GM19395 (cell line): ENCODE measurements around the gene CENPX.

Experiments
- ATAC-seq: cut with Tn5 transposase; IDR thresholded peaks from one replicate; pipeline ENCODE4 v1.9.1; 2021; ENCODE audit warnings: mild to moderate bottlenecking, moderate library complexity; ENCODE audit not compliant: unreplicated experiment

CENPX gene

GRCh38 chr17:82055023-82055964, 32.6 kb upstream of the CENPX start:
- no peak for ATAC-seq

DNA sequence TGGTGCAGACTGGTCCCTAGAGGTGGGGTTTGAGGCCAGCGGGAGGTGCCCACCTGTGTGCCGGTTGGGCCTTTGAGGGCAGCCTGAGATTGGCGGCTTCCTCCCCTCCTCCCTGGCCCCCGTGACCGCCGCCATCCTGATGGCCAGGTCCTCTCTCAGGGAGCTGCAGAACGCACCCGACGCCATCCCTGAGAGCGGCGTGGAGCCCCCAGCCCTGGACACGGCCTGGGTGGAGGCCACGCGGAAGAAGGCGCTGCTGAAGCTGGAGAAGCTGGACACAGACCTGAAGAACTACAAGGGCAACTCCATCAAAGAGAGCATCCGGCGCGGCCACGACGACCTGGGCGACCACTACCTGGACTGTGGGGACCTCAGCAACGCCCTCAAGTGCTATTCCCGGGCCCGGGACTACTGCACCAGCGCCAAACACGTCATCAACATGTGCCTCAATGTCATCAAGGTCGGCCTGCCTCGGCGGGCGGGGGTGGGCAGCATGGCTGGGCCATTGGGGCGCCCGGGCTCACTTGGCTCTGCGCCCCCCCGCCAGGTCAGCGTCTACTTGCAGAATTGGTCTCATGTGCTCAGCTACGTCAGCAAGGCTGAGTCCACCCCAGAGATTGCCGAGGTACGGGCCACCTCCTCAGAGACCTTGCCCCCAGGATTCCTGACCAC, 31.8 kb upstream of the CENPX start:
- ATAC-seq = no peak

GRCh38 chr17:82053556-82054263, 31.0 kb upstream of the CENPX start:
- ATAC-seq = no peak

GRCh38 chr17:82053130-82053529, 30.5 kb upstream of the CENPX start:
- ATAC-seq = no peak

DNA sequence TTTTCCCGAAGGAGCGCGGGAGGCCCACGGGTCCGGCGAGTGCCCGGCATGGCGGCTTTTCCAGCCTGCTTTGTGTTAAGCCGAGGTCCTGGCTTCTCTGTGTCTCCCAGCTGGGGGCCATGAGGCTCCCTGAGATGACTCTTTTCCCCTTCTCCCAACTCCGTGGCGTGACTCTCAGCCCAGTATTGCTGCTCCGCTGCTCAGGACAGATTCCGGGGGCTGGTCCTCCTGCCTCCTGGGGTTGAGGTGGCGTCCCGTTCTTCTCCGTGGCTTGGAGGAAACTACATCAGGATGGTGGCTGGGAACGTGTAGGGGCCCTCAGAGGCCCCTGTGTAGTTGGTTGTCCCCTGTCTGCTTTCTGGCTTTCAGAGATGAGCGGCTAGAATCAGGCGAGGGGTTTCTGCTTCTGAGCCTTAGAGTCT, 30.0 kb upstream of the CENPX start:
- no peak for ATAC-seq

DNA sequence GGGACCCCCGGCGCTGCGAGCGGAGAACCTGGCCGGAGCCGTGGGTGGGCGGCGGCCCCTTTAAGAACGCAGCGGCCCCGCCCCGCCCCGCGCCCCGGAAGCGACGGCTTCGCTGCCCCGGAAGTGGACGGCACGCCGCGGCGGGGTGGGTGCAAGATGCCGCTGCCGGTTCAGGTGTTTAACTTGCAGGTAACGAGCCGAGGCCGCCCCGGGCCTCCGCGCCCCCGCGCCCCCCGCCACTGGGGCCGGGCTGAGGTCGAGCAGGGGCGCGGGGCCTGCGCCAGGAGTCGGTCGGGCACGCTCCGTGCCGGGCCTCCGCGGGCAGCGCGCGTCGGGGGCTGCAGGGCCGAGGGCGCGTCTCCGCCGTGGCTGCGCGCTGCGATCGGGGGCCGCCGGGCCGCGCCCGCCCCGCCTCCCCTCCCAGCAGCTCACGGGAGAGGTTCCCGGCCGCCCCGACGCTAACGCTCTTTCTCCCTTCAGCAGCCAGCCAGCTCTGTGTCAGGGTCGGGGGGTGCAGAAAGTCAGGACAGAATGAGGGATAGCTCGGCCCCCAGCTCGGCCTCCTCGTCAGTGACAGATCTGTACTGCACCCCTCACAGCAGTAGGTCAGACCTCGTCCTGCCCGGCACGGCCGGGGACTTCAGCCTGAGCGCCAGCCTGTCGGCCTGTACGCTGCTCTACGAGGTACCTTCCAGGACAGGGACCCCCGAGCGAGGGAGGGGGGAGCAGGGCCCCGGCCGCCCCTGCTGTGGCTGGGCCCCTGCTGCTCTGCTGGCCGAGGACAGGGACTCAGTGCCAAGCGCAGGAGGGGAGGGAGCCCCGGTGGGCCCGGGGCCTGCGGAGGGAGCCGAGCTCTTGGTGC, 29.3 kb upstream of the CENPX start, which contains the start of the genes GPS1 and RFNG:
Gene GPS1, plus strand, starts transcription at position 123 of the 862 bp plus-strand sequence. Its CDS starts 34 bp downstream, at position 157.
Gene RFNG, minus strand, starts transcription at position 36 of the 862 bp plus-strand sequence. CDS start 45 bp downstream, outside the sequence.
- ATAC-seq = peak; percentile 60

- no peak for ATAC-seq
These were observed 28.3 kb upstream of the CENPX start for GRCh38 chr17:82050761-82051641.

DNA sequence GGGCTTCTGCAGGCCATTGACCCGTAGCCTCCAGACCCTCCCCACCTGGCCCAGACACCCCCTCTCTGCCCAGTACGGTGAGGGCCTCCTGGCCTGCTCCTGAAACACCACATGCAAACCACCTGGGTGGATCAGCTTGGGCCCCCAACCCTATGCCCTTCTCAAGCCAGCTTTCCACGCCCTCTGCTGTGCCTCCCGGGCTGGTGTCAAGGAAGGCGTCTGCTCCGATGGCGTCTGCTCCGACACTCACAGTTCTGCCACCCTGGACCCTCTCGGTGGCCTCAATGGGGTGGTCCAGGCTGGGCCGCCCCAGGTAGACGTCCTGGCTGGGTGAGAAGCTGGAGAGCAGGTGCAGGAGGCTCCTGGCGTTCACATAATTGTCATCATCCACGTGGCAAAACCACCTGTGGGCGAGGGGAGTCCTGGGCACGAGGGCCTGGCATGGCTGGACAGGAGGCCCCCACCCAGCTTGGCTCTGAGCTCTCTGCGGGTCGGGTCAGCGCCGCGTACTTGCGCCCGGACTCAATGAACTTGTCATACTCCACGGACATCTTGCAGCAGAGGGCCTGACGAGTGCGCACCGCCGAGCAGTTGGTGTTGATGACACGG, 27.6 kb upstream of the CENPX start:
- no peak for ATAC-seq

GRCh38 chr17:82049521-82049971, 26.9 kb upstream of the CENPX start:
- no peak for ATAC-seq

DNA sequence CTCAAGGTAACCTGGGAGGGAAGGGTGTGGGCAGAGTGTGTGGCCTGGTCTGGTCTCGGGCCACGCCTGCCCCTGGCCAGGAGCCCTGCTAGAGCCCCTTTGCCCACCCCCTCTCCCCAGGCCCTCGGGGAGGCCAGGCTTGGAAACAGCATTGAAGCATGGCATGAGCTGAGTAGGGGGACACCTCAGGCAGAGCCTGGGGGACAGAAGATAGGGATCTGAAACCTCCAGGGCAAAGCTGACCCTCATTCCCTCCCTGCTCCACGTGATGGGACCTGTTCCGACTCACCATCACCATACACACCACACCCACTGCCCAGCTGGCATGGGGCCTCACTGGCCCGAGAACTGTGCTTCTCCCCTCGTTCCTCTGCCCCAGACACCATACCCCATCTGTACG, 26.4 kb upstream of the CENPX start:
- no peak for ATAC-seq

- ATAC-seq = no peak
These were observed 25.9 kb upstream of the CENPX start for GRCh38 chr17:82048571-82048971.

GRCh38 chr17:82047914-82048570, 25.4 kb upstream of the CENPX start:
- no peak for ATAC-seq

- no peak for ATAC-seq
These were observed 24.7 kb upstream of the CENPX start for GRCh38 chr17:82047379-82047778.

GRCh38 chr17:82046903-82047302, 24.2 kb upstream of the CENPX start:
- no peak for ATAC-seq

DNA sequence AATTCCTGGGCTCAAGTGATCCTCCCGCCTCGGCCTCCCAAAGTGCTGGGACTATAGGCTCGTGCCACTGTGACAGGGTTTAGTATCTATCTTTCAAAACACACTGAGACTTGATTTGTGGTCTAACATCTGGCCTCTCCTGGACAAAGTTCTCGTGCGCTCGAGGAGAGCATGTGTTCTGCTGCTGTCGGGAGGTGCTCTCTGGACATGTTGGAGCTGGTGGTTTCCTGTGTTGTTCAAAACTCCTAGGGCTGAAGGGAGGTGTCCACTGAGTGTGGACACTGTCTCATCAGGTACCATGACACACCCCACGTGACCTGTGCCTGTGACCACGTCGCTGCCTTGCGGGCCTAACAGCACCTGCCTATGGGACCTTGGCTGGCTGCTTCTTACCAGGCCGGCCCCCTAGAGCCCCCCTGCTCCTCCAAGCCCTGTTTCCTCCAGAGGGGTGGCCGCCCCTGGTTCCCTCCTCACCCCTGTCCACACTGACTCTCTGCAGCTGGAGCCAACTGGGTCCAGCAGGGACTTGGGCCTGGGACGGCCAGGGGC, 23.3 kb upstream of the CENPX start:
- no peak for ATAC-seq

- no peak for ATAC-seq
These were observed 20.8 kb upstream of the CENPX start for GRCh38 chr17:82043507-82043906.

GRCh38 chr17:82042649-82043048, 20.0 kb upstream of the CENPX start:
- ATAC-seq = no peak
